ENCODE data around the gene HTRA1.

The HTRA1 gene

DNA sequence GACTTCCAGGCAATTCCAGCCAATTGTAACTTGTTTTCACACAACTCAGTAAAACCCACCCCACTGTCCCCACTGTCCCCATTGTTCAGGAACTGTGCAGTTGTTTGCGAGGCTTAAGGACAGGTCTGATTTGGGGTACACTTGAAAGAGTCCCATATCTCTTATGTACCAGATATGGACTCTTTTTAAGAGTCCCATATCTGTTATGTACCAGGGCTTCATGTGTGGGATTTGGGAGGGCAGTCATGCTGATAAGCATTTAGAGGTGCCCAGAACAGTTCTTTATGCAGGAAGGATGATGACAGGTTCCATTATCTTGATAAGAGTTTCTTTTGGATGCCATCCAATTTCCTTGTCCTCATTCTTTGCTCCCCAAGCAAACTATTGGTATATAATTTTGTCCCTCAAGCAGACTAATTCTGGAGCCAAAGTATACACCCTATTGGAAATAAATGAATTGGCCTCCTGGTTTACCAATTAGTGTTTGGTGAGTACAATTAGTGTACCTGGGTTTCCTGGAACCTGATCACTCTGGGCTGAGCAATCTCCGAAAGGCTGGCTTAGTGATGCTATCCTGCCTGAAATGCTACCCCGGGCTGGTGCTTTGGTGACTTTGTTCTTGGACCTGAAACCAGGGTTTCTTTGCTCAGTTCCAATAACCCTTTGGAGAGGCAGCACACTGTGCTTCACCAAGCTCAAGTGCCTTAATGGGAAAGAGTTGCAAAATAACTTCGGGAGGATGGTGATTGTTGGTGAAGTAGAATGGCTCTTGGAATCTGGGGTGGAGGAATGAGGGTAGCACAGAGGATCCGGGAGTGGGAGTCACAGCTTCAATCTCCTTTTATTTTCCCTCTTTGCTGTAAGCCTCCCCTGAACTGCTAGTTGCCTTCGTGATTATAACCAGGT, 93.0 kb downstream of the HTRA1 start:
- no peak for TF ChIP-seq EZH2phosphoT487 (conservative IDR thresholded peaks at IDR 0.05; ENCODE audit: low read length)
- TF ChIP-seq, protein P1, sequence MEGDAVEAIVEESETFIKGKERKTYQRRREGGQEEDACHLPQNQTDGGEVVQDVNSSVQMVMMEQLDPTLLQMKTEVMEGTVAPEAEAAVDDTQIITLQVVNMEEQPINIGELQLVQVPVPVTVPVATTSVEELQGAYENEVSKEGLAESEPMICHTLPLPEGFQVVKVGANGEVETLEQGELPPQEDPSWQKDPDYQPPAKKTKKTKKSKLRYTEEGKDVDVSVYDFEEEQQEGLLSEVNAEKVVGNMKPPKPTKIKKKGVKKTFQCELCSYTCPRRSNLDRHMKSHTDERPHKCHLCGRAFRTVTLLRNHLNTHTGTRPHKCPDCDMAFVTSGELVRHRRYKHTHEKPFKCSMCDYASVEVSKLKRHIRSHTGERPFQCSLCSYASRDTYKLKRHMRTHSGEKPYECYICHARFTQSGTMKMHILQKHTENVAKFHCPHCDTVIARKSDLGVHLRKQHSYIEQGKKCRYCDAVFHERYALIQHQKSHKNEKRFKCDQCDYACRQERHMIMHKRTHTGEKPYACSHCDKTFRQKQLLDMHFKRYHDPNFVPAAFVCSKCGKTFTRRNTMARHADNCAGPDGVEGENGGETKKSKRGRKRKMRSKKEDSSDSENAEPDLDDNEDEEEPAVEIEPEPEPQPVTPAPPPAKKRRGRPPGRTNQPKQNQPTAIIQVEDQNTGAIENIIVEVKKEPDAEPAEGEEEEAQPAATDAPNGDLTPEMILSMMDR (IDR thresholded peaks at IDR 0.05; ENCODE audit: insufficient read depth, low read length, poor library complexity, severe bottlenecking) = no peak
- Histone ChIP-seq H3F3A (ENCODE audit: insufficient read depth) (no peaks in the 10 kb centered on the region), H3K4me2 (ENCODE audit: low read depth, low read length, poor library complexity, severe bottlenecking) (no peak overlapping the region)

DNA sequence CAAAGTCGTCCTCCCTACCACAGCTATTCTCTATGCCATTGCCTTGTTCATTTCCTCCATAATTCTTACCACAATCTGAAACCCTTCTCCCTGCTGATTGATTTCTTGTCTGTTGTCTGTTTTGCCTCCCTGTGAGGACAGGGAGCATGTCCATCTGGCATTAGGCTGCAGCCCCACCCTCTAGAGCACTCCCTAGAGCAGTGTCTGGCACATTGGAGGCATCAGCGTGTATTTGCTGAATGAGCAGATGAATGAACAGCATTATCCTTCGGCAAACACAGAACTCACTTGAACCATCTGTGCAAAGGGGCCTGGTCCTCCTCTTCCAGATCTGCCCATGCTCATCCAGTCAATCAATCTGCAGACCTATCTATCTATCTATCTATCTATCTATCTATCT, 94.1 kb downstream of the HTRA1 start:
- Histone ChIP-seq H3K4me3 (ENCODE audit: insufficient read depth, low read length, poor library complexity, severe bottlenecking) (no peak overlapping the region), H3K9me2 (replicated peaks; ENCODE audit: insufficient read depth, low read length) (no peaks in the 10 kb centered on the region), H3K9me3 (ENCODE audit: insufficient read depth, low read length) (no peaks in the 10 kb centered on the region), H2AFZ (ENCODE audit: low read depth, low read length, severe bottlenecking) (no peak overlapping the region), H4K20me1 (ENCODE audit: low read depth, low read length) (no peaks in the 10 kb centered on the region), H3K4me2 (ENCODE audit: low read depth, low read length, poor library complexity, severe bottlenecking) (no peak overlapping the region), H3K27me3 (ENCODE audit: low read length) (no peaks in the 10 kb centered on the region), H3F3A (ENCODE audit: insufficient read depth) (no peaks in the 10 kb centered on the region), H3K79me2 (ENCODE audit: insufficient read depth, low read length) (no peaks in the 10 kb centered on the region), H3K36me3 (ENCODE audit: low read length) (no peaks in the 10 kb centered on the region), H3K27ac (ENCODE audit: low read depth, low read length) (no peak overlapping the region), H3K9ac (ENCODE audit: low read length) (no peak overlapping the region)
- TF ChIP-seq, protein P1 (IDR thresholded peaks at IDR 0.05; ENCODE audit: insufficient read depth, low read length, poor library complexity, severe bottlenecking) = no peak
- no peak for TF ChIP-seq EZH2phosphoT487 (conservative IDR thresholded peaks at IDR 0.05; ENCODE audit: low read length)

More for the DNA sequence above, 93.0 kb downstream of the HTRA1 start:
- H4K20me1 ChIP-seq (ENCODE audit: low read depth, low read length) = no peaks in the 10 kb centered on the region
- H3K9me3 ChIP-seq (ENCODE audit: insufficient read depth, low read length) = no peaks in the 10 kb centered on the region
- no peaks in the 10 kb centered on the region for H3K27me3 ChIP-seq (ENCODE audit: low read length)
- H3K36me3 ChIP-seq (ENCODE audit: low read length) = no peaks in the 10 kb centered on the region
- H3K79me2 ChIP-seq (ENCODE audit: insufficient read depth, low read length) = no peaks in the 10 kb centered on the region
- H3K4me3 ChIP-seq (ENCODE audit: insufficient read depth, low read length, poor library complexity, severe bottlenecking) = no peak overlapping the region
- H3K9me2 ChIP-seq (replicated peaks; ENCODE audit: insufficient read depth, low read length) = no peaks in the 10 kb centered on the region
- H3K27ac ChIP-seq (ENCODE audit: low read depth, low read length) = no peak overlapping the region
- no peak overlapping the region for H3K9ac ChIP-seq (ENCODE audit: low read length)
- H2AFZ ChIP-seq (ENCODE audit: low read depth, low read length, severe bottlenecking) = no peak overlapping the region

DNA sequence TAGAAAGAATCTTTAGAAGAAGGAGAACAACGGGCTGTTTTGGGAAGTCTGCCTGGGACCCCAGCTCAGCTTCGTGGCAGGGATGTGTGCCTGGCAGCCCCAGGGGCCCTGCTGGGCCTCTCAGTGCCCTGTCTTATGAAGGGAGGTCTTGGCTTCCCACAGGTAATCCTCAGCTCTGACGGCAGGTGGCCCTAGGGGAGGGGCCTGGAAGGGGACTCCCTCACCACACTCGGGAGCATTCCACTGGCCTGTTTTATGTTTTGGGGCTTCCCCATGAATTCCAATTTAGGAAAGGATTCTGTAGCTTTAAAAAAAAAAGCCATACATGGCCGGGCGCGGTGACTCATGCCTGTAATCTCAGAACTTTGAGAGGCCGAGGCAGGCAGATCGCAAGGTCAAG, 96.2 kb downstream of the HTRA1 start:
- Histone ChIP-seq H2AFZ (ENCODE audit: low read depth, low read length, severe bottlenecking) (no peak overlapping the region), H3K9me3 (ENCODE audit: insufficient read depth, low read length) (no peaks in the 10 kb centered on the region), H3K9me2 (replicated peaks; ENCODE audit: insufficient read depth, low read length) (no peaks in the 10 kb centered on the region), H3K36me3 (ENCODE audit: low read length) (no peaks in the 10 kb centered on the region), H3K27me3 (ENCODE audit: low read length) (no peaks in the 10 kb centered on the region), H3K4me3 (ENCODE audit: insufficient read depth, low read length, poor library complexity, severe bottlenecking) (no peak overlapping the region), H4K20me1 (ENCODE audit: low read depth, low read length) (no peaks in the 10 kb centered on the region), H3K4me2 (ENCODE audit: low read depth, low read length, poor library complexity, severe bottlenecking) (no peak overlapping the region), H3K9ac (ENCODE audit: low read length) (no peak overlapping the region), H3K79me2 (ENCODE audit: insufficient read depth, low read length) (no peaks in the 10 kb centered on the region), H3F3A (ENCODE audit: insufficient read depth) (no peaks in the 10 kb centered on the region), H3K27ac (ENCODE audit: low read depth, low read length) (no peak overlapping the region)
- no peak for TF ChIP-seq EZH2phosphoT487 (conservative IDR thresholded peaks at IDR 0.05; ENCODE audit: low read length)
- TF ChIP-seq, protein P1 (IDR thresholded peaks at IDR 0.05; ENCODE audit: insufficient read depth, low read length, poor library complexity, severe bottlenecking) = no peak

Data from SU-DHL-6 (cell line).